ENCODE results near the gene QKI.
"Not testable (repeated sequence)": the region's sequence is repeated elsewhere in the genome, so short reads cannot be mapped to it uniquely, and the experiment has no call there.

Gene QKI

DNA sequence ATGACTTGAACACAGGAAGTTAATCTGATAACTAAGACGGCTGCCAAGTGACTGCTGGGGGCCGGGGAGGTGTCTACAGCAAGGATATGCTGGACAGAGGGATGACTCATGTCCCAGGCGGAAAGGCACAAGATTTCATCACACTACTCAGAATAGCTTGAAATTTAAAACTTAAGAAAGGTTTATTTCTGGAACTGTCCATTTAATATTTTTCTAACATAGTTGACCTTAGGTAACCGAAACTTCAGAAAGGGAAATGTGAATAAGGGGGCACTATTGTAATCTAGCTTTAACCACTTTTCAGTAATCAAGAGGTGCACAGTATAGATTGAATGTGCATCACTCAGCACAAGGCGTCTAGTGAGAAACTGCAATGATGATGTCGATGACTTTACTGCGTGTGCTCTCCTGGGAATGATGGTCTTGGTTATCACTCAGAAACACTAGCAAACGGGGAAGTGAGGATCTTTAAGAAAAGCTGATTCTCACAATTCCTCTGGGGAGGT lies 171.5 kb downstream of the QKI start:
- no peak for DNase-seq

DNA sequence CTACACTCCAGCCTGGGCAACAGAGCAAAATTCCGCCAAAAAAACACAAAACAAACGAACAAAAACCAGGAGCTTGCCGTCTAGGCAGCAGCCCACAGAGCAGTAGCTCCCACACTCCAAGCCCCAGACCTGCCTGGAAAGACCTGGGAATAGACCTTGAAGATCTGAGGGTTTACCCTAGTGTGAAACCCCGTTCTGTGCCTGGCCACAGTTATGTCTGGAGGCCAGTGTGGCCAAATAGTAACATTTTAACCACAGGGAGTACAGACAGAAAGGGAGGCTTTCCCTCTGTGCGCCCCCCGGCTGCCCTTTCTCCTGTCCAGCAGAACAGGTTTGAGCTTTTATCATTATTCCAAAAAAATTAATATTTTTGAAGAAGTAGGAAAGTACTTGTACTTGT lies 172.4 kb downstream of the QKI start:
- no peak for DNase-seq

DNA sequence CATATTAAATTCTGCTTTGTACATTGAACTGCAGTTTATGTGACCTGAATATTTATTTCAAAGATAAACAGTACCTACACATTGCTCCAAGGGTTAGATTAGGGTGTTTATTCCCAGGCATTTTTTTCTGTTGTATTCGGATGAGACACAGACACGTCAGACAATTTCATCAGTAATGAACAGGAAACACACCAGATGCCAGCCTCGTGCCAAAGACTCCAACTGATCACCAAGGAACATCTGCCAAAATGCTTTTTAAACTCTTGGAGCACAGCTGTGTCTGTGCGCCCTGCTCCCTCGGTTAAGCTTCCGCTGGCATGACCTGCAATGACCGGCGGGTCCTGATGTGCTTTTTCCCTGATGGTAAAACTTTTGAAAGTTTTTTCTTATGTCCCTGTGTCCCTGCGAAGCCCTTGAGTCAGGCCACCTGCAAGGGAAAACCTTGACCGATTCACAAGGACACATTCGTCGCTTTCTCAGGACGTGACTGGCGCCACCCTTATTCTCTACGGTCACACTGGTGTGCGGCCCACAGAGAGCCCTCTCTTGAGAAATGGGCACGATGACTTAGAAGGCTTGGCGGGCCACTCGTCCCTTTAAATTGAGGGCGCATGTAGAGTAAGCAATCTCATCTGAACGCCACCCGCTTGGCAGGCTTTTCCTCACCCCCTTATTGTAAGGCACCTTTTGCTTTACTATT lies 173.9 kb downstream of the QKI start:
- no peak for DNase-seq

DNA sequence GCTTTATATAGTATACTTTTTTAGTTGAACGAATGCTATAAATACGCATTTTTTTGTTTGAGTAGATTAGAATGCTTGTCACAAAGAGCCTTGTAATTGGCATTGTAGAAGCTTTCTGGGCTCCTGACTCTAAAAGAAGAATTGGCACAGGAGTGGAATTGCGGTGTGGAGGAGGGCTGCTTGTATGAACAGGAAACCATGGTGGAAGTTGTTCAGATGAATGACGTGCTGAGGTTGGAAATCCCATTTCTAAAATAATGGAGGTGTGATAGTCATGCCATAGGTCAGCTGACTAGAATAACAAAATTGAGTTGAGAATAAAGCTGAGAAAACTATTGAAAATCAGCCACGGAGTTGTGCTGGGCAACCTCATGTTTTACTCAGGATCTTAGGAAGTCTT lies 174.9 kb downstream of the QKI start:
- DNase-seq, result no peak

DNA sequence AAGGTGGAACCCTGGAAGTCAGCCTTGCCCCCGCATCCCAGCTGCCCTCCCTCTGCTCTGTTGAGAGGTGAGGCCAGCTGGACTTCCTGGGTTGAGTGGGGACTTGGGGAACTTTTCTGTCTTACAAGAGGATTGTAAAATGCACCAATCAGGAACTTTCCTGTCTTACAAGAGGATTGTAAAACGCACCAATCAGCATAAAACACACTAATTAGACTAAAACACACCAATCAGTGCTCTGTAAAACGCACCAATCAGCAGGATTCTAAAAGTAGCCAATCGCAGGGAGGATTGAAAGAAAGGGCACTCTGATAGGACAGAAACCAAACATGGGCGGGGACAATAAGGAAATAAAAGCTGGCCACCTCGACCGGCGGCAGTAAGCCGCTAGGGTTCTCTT lies 175.6 kb downstream of the QKI start:
- DNase-seq, result not testable (repeated sequence)

DNA sequence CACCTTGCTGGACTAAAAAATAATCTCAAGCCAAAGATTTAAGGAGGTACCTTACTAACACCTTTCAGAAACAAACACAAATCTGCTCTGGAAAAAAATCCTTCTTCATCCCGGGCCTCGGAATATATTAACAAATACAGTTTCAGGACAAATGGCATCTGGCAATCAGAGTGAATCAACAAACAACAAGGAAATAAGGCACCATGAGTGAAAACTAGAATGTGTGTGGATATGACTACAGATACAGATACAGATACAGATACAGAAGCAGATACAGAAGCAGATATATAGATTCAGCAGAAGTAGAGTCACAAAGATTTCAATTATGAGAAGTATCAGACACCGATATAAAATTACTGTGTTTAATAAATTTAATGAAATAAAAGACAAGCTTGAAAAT lies 178.4 kb downstream of the QKI start:
- DNase-seq, result no peak

DNA sequence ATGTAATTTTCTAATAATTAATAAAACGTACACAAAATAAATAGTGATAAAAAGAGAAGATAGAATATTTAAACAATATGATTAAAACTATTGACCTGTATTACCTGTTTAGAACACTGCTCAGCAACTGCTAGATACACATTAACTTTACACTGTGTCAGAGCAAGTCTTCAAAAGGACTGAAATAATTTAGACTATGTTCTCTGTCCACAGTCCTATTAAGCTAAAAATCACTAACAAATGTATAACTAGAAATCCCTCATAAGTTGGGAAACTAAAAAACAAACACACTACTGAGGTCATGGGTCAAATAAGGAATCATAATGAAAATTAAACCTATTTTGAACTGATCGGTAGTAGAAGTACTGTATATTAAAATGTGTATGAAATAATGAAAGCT lies 181.7 kb downstream of the QKI start:
- DNase-seq, result no peak

DNA sequence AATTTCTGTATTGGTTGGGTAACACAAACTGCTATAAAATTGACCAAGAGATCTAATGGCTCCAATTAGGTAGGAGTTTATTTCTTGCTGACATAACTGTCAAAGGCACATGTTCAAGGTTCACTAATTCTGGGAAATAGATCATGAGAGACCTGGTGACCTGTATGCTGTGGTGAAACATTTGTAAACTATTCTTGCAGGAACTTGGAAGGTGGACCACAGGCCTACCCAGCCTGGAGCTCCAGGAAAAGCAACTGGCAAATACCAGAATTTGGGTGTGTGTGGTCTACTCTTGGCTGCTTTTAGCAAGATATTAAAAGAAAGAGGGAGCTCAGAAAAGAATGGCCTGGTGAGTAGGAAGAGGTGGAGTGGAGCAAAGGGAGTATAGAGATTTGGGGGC lies 184.6 kb downstream of the QKI start:
- DNase-seq, result no peak

DNA sequence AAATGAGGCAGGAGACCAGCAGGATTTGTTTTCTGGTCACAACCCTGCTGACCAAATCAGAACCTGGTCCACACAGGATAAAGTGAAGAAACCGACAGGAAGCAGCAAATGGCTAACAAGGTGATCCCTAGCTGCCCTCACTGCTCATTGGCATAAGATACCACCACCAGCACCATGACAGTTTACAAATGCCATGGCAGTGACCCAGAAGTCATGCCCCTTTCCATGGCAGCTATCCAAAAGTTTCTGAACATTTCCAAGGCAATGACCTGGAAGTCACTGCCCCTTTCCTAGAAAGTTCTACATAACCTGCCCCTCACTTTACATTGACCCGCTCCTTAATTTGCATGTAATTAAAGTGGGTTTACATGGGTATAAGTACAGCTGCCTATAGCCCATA lies 185.2 kb downstream of the QKI start:
- no peak for DNase-seq

DNA sequence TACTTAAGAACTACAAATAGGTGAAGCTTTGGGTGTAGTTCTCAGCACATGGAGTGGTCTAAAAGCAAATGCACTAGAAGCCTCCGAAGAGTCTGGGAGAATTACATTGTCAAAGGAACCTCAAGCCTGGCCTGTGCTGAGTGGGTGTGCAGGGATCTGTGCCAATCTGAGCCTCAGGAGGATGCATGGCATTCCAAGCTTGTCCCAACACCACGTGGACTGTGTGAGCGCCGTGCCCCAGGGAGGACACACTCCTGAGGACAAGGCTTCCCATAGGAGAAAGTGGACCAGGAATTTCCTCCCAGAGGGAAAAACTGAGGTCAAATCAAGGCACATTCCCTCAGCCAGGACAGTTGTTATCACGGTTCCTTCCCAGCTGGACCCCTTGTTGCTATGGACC lies 185.8 kb downstream of the QKI start:
- no peak for DNase-seq

DNA sequence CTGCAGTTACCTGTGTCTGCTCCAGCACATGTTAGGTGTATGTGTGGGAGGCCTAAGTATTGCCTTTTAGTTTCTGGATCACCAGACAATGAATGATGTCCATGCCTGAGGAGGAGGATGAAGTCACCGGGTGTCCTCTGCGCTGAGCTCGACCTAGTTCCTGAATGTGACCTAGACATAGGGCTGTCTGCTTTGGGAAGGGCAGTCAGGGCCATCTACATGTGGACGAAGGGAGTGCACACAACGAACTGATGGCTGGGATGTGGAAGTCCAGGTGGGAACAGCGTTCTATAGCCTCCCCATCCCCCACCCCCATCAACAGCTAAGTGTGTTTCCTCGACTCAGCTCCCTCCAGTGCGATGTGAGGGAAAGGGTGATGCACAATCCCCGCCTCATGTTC lies 186.3 kb downstream of the QKI start:
- no peak for DNase-seq

DNA sequence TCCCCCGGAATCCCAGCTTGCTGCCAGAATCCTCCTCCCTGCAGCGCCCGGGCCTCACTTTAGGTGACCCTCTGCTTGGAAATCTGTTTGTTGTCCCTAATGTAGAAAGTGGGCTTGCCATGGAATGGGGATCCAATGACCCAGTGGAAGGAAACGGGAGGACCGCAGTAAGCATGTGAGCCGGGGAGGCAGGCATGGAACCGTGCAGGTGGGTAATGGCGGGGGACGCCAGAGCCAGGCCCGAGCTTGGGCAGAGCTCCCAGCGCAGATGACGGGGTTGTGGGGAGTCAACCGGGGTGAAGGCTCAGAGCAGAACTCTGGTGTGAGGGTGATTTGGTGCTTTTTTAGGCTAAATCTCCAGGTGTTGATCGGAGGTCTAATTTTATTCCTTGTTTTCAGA lies 188.3 kb downstream of the QKI start:
- DNase-seq, result no peak

DNA sequence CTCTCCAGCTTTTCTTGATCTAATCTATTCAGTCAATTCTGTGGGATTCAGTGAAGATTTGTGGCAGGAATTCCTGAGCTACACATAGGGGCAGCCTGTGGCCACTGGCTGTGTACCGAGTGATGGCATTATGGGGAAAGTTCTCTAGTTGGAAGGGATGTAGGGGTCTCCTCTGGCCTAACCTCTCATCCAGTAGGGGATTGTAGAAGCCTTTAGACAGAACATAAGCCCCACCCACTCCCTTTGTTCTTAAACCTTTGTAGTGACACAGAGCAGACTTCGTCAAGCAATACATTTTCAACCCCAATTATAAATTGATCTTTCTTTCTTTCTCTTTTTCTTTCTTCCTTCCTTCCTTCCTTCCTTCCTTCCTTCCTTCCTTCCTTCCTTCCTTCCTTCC lies 188.9 kb downstream of the QKI start:
- DNase-seq, result no peak

DNA sequence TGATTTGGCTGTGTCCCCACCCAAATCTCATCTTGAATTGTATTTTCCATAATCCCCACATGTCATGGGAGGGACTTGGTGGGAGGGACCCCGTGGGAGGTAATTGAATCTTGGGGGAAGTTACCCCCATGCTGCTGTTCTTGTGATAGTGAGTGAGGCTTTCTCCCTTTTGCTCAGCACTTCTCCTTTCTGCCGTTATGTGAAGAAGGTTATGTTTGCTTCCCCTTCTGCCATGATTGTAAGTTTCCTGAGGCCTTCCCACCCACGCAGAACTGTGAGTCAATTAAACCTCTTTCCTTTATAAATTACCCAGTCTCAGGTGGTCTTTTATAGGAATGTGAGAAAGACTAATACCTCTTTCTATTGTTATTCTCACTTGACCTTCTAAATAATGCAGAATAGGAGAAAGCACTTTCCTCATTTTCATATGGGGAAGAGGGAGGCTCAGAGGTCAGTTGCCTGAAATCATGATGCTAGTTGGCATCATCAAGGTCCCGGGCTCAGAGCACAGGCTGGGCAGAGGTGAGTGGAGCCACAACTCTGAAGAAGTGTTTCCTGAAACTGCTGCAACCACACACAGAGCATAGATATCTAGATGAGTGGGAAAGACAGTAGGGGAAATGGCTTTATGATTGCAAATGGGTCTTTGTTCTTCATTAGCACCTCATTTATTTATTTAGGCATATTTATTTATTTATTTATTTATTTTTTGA lies 191.0 kb downstream of the QKI start:
- DNase-seq, result no peak

DNA sequence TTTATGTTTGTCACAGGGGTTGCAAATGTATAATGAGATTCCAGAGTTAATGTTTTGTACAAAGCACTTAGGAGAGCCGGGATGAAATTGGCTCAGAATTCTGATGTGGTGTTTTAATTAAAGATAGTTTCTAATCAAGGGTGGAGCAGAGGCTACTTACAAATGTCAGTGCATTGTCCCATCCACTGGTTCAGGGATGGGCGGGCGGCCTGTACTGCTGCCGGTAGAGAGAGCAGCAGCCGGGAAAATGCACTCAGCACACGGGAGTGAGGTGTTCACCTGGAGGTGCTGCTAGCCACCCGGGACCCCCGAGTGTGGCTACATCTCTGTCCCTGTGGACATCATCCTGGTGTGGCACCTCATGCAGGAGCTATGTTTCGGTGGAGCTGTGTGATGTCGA lies 193.3 kb downstream of the QKI start:
- no peak for DNase-seq

DNA sequence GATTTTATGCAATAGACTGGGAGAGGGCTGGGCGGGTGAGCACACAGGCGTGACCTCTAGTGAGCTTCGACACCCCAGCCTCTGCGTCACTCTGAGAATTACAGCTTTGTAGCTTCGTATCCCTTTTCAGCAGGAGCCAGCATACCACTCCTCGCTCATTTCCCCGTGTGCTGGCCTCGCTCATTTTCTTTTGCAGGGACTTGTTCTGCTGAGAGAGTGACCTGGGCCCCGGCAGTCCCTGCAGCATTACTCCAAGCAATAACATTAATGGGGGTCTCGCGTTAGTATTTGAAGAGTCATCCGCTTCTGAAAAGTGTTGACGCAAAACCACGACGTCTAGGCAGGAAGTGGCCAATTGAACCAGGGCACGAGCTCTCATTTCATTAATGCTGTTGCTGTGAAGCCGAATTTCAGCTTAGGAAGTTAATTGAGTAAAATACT lies 193.7 kb downstream of the QKI start:
- DNase-seq, result no peak

DNA sequence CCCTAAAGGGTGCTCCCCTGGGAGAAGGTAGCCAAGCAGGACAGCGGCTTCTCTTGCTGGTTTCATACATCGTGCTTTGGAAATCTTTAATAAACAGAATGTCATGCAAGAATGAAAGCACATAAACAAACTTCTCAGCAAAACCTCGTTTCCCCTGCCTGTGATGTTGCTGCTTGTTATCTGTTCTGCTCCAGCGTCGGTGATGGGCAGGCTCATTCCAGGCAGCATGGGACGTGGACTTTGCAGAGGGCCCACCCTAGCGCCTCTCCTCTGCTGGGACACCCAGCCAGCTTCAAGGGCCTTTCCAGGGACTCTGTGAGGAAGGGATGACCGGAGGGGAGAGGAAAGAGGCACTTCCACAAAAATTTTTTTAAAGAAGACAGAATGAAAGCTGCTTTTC lies 197.7 kb downstream of the QKI start:
- DNase-seq, result no peak

DNA sequence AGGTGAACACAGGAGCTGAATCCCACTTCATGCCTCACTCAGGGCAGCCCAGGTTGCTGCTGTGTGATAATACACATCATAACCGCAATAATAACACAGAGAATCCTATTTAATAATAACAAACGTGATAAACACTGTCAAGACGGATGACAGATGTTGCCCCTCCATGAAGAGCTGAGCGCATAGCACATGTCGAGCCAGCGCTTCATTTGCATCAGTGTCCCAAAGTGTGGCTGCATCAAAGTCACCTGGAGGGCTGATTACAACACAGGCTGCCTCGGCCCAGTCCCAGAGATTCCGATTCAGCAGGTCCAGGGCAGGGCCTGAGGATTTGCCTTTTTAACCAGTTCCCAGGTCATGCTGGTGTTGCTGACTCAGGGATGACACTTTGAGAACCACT lies 198.5 kb downstream of the QKI start:
- DNase-seq, result no peak

DNA sequence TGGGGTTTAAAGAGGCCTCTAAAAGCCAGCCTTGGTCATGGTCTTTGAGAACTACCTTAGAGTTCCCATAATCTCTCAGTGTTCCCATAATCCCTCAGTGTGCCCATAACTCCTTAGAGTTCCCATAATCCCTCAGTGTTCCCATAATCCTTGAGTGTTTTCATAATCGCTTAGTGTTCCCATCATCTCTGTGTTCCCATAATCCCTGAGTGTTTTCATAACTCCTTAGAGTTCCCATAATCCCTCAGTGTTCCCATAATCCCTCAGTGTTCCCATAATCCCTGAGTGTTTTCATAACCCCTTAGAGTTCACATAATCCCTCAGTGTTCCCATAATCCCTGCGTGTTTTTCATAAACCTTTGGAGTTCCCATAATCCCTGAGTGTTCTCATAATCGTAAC lies 199.2 kb downstream of the QKI start:
- no peak for DNase-seq

DNA sequence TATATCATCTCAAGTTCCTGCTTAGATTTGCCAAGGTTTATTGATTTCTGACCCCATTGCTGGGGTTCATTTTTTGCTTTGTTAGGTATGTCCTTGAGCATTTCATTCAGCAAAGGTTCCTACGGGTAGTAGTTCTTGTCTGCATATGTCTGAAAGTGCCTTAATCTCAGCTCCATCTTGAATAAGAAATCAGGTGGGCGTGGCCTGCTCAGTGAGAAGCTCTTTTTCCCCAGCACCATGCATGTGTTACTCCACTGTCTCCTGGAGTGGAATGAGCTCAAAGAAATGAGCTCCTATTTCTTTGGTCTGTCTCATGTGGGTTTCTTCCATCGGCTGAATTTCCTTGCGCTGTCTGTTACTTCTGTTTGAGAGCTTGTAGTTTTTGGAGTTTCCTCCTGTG lies 201.9 kb downstream of the QKI start:
- no peak for DNase-seq

DNA sequence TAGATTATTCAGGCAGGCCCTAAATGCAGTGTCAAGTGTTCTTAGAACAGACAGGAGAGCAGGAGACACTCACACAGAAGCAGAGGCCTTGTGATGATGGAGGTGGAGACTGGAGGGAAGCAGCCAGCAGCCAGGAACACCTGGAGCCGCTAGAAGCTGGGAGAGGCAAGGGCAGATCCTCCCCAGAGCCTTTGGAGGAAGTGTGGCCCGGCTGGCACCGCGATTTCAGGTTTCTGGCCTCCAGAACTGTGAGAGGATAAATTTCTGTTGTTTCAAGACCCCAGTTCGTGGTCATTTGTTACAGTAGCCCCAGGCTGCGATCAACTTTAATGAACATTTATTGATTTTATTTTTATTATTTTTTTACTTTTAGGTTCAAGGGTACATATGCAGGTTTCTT lies 203.0 kb downstream of the QKI start:
- no peak for DNase-seq

DNA sequence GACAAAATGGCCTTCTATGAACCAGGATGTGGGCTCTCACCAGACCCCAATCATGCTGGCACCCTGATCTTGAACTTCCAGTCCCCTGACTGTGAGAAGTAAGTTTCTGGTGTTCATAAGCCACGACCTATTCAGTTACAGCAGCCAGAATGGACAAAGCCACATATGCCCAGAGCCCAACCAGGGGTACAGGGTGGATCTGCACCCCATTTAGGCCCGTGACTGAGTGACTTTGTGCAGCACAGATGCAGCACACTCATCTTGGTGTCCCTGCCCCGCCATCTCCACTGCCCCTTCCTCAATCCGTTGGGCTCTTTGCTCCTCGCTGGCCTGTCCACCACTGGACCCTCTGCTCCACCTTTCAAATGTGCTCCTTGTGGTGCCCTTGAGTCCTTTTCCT lies 205.6 kb downstream of the QKI start:
- DNase-seq, result no peak

DNA sequence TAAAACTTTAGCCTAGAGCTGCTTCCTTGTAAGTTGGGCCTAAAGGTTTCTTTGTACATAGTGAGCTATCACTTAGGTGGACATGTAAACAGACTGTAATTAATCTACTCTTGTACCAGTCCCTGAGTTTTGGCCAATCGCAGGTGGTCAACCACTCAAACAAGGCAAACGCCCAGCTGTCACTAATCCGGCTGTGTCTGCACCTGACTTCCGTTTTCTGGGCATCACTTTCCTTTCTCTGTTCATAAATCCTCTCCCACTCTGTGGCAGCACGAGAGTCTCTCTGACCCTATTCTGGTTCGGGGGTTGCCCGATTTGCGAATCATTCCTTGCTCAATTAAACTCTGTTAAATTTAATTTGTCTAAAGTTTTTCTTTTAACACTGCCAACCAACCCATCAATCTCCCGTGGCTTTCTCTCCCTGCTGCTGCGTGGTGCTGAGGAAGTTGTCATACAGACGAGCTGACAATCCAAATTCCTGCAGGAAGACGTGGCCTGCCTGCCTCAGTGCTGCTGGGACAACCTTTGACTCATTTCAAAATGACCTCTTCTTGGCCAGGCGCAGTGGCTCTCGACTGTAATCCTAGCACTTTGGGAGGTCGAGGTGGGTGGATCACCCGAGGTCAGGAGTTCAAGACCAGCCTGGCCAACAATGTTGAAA lies 206.3 kb downstream of the QKI start:
- no peak for DNase-seq

DNA sequence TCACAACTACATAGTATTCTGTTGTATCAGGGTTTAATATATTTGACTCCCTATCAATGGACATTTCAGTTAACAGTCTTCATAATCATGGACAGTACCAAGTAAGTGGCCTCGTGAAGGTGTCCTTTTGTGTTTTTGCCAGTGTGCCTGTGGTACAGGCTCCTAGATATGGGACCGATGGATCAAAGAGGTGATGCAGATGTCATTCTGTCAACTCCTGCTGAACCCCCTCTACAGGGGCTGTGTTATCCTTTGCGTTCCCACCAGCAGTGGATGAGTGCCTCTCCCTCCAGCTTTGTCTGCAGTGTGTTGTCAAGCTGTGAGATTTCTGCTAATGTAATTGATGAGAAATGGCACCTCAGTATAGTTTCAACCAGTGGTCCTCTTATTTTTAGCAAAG lies 210.7 kb downstream of the QKI start:
- no peak for DNase-seq
